Spleen (tissue), 7 donors: ENCODE results near the gene ESR1.

Experiments used
- POLR2A ChIP-seq, 3 donors: fragments of 450-650 bp; IDR thresholded peaks; one replicate each; pipeline ENCODE4 v1.5.1; 2017; ENCODE audit warnings: antibody characterized with exemption in 3 of 3, mild to moderate bottlenecking in 1 of 3
- POLR2AphosphoS5 ChIP-seq, 3 donors: sonication (generic); formaldehyde crosslinking; IDR thresholded peaks; one replicate each; pipeline ENCODE4 v1.5.1; 2017; ENCODE audit warnings: antibody characterized with exemption in 3 of 3
- TF ChIP-seq, protein P1 (sequence below), 11 experiments: fragments of 200-600 bp in 7 of 11; fragments of 450-650 bp in 4 of 11; sonication (generic) in 4 of 11; IDR thresholded peaks in 8 of 11; conservative IDR thresholded peaks in 3 of 11; 1 replicate in 7 of 11; 2 replicates in 4 of 11; pipeline versions ENCODE4 v1.4.0 to v1.8.0; 2016 to 2021; ENCODE audit warnings: antibody characterized with exemption in 11 of 11, inconsistent platforms in 4 of 11, mild to moderate bottlenecking in 1 of 11
- donor health status: DM: no; HTN: no; CAD: no; lungs with moderate emphysema.
- donor health status: DM: no; HTN: no; CAD: no.
- donor health status: DM: no; HTN: no; CAD: no.

DNA sequence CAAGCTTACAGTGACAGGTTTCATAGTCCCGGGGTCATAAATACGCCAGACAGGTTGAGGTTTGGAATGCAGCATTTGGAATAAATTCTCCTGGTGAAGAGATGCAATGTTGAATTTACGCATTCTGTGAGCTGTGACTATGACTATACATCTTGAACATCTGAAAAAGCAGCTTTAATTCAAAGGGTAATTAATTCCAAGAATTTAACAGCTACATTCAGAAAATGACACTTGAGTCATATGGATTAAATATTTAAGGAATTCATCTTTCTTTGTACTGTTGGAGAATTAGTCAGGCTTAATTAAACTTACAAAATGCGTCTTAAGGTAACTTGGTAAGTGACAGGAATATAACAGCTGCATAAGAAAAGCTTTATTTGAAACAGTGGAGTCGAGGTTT is 74.7 kb downstream of the ESR1 start:
- no peak for TF ChIP-seq POLR2A (IDR thresholded peaks at IDR 0.05)
- TF ChIP-seq, protein P1, sequence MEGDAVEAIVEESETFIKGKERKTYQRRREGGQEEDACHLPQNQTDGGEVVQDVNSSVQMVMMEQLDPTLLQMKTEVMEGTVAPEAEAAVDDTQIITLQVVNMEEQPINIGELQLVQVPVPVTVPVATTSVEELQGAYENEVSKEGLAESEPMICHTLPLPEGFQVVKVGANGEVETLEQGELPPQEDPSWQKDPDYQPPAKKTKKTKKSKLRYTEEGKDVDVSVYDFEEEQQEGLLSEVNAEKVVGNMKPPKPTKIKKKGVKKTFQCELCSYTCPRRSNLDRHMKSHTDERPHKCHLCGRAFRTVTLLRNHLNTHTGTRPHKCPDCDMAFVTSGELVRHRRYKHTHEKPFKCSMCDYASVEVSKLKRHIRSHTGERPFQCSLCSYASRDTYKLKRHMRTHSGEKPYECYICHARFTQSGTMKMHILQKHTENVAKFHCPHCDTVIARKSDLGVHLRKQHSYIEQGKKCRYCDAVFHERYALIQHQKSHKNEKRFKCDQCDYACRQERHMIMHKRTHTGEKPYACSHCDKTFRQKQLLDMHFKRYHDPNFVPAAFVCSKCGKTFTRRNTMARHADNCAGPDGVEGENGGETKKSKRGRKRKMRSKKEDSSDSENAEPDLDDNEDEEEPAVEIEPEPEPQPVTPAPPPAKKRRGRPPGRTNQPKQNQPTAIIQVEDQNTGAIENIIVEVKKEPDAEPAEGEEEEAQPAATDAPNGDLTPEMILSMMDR (IDR thresholded peaks at IDR 0.05 in 8 of 11, conservative IDR thresholded peaks at IDR 0.05 in 3 of 11), result no peak
- TF ChIP-seq POLR2AphosphoS5 (IDR thresholded peaks at IDR 0.05), result no peak
